Gastroesophageal sphincter (tissue), 4 donors: ENCODE results near the gene PRG2. TPM values are rescaled to one million over a fixed set of nuclear protein-coding genes. Genes with fewer than 3 reads are reported as not detected.
A peak's percentile ranks its signal among the peaks of the same experiment; 100 is the strongest.

Source experiments
- ATAC-seq: fragments of 150-250 bp; one replicate; pipeline ENCODE4 v1.9.1; 2016; ENCODE audit warnings: mild to moderate bottlenecking, moderate library complexity
- H3K27ac ChIP-seq, 4 donors: fragments of 200-600 bp; sonication (generic) in 3 of 4; 1 replicate in 3 of 4; 2 replicates in 1 of 4; pipeline ENCODE4 v1.5.1; 2016 to 2019
- H3K27me3 ChIP-seq: fragments of 200-600 bp; sonication (generic); one replicate; pipeline ENCODE4 v1.5.1; 2019
- H3K36me3 ChIP-seq, 2 donors: fragments of 200-600 bp; sonication (generic); one replicate each; pipeline ENCODE4 v1.5.1; 2019; ENCODE audit warnings: control low read depth in 1 of 2
- H3K4me1 ChIP-seq, 3 donors: fragments of 200-600 bp; sonication (generic); 1 replicate in 2 of 3; 2 replicates in 1 of 3; pipeline ENCODE4 v1.5.1; 2016 to 2019; ENCODE audit warnings: control low read depth in 2 of 3
- H3K4me3 ChIP-seq, 2 donors: fragments of 200-600 bp; sonication (generic); one replicate each; pipeline ENCODE4 v1.5.1; 2019; ENCODE audit warnings: mild to moderate bottlenecking in 1 of 2, moderate library complexity in 1 of 2
- H3K9me3 ChIP-seq, 3 donors: fragments of 200-600 bp; sonication (generic); one replicate each; pipeline ENCODE4 v1.5.1; 2017 to 2019; ENCODE audit warnings: control low read depth in 2 of 3
- EP300 ChIP-seq: sonication (generic); formaldehyde crosslinking; IDR thresholded peaks from one replicate; pipeline ENCODE4 v1.6.1; 2017; ENCODE audit warnings: antibody characterized with exemption, mild to moderate bottlenecking
- POLR2A ChIP-seq, 2 donors: fragments of 450-650 bp; IDR thresholded peaks; one replicate each; pipeline ENCODE4 v1.6.1; 2017; ENCODE audit warnings: antibody characterized with exemption in 2 of 2, mild to moderate bottlenecking in 2 of 2, moderate library complexity in 1 of 2
- POLR2AphosphoS5 ChIP-seq: sonication (generic); formaldehyde crosslinking; IDR thresholded peaks from one replicate; pipeline ENCODE4 v1.6.1; 2017; ENCODE audit warnings: antibody characterized with exemption
- WGBS, 2 donors: methylation state at CpG; one replicate each; pipeline ENCODE4 v1.1.5; 2018; ENCODE audit warnings: low coverage in 1 of 2; 5-methylcytosine and 5-hydroxymethylcytosine counted together
- total RNA-seq, 4 donors: library from RNA; depleted of rRNA; stranded (reverse); fragments of >200 nt; gene quantifications; one replicate each; pipeline ENCODE4 v1.1.0, GENCODE V29; 2016
- TF ChIP-seq, protein P1 (sequence below), 4 experiments: fragments of 200-600 bp in 2 of 4; fragments of 450-650 bp in 2 of 4; sonication (generic) in 1 of 4; IDR thresholded peaks; one replicate each; pipeline ENCODE4 v1.5.1; 2017 to 2019; ENCODE audit warnings: antibody characterized with exemption in 4 of 4, mild to moderate bottlenecking in 2 of 4, moderate library complexity in 2 of 4

The PRG2 gene
- total RNA-seq, 4 donors from 2014 or later = not detected

DNA sequence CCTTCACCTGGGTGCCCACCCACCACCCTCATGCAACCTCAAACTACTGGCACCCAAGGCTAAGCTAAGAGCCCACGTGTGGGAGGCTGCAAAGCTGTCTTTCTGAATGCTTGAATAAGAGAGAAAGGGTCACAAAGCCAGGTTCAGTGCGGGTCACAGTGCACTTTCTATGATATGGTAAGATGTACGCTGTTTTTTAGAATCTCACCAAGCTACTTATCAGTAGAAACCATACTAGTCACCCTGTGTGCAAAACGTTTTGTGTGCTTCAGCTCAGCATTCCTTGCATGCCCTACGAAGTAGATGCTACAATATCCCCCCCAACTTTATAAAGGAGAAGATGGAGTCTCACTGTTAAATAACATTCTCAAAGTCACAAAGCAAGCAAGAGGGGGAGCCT is 37.4 kb downstream of the PRG2 start:
- Histone ChIP-seq H3K9me3 (no peaks in the 10 kb centered on the region), H3K4me3 (no peak overlapping the region), H3K27ac (no peak overlapping the region), H3K4me1 (peaks cover 0 to 22% (median 12%) of the 10 kb centered on the region in 3 donors), H3K36me3 (no peaks in the 10 kb centered on the region), H3K27me3 (no peaks in the 10 kb centered on the region)
- WGBS, 2 donors = 54 to 70% methylated on average over 3 to 4 of the region's 5 CpGs
- TF ChIP-seq, protein P1, sequence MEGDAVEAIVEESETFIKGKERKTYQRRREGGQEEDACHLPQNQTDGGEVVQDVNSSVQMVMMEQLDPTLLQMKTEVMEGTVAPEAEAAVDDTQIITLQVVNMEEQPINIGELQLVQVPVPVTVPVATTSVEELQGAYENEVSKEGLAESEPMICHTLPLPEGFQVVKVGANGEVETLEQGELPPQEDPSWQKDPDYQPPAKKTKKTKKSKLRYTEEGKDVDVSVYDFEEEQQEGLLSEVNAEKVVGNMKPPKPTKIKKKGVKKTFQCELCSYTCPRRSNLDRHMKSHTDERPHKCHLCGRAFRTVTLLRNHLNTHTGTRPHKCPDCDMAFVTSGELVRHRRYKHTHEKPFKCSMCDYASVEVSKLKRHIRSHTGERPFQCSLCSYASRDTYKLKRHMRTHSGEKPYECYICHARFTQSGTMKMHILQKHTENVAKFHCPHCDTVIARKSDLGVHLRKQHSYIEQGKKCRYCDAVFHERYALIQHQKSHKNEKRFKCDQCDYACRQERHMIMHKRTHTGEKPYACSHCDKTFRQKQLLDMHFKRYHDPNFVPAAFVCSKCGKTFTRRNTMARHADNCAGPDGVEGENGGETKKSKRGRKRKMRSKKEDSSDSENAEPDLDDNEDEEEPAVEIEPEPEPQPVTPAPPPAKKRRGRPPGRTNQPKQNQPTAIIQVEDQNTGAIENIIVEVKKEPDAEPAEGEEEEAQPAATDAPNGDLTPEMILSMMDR (IDR thresholded peaks at IDR 0.05) = no peak
- TF ChIP-seq POLR2AphosphoS5 (no peak), POLR2A (IDR thresholded peaks at IDR 0.05) (no peak), EP300 (no peak)
- no peak for ATAC-seq

DNA sequence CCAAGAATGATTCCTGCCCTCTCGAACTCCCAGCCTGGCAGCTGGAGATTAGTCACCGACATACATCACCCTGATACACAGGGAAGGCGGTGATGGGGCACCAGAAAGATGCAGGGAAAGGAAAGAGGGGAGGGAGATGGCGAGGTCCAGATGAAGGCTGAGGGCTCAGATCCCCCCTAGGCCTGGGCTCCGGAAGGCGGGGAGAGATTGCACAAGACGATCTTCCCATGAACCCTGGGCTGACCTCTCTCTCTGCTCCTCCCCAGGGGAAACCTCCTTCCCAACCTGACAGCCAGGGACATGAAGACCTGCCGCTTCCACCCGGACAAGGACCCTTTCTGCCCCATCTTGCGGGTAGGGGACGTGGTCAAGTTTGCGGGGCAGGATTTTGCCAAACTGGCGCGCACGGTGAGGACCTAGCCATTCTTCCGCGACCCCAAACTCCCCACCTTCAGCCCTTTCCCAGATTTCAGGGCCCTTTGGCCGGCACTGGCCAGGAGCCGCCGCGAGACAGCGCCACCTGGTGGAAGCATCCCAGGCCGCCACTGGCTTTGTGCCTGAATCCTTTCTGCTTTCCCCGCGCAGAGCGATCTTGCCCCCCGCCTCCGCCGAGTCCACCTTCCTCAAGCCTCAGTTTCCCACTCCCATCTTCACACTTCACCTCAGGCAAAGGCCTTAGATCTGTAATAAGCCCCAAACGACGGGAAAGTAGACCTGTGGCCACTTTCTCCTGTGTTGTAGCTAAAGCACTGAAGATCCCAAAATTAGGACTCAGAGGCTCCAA is 40.8 kb downstream of the PRG2 start:
- 15 to 21% methylated on average over 8 to 12 of the region's 31 CpGs for WGBS, 2 donors
- peak; percentile 72 for ATAC-seq
- no peaks in the 10 kb centered on the region for H3K9me3 ChIP-seq
- H3K4me3 ChIP-seq = peak overlapping the region in 1 of 2 donors; percentile 5
- TF ChIP-seq POLR2A (IDR thresholded peaks at IDR 0.05) (no peak), EP300 (no peak), POLR2AphosphoS5 (no peak)
- TF ChIP-seq, protein P1 (IDR thresholded peaks at IDR 0.05) = peak; percentile 87 to 94 (median 91)
- no peak overlapping the region for H3K27ac ChIP-seq
- H3K4me1 ChIP-seq = peaks cover 0 to 17% (median 3%) of the 10 kb centered on the region in 3 donors
- no peaks in the 10 kb centered on the region for H3K27me3 ChIP-seq
- no peaks in the 10 kb centered on the region for H3K36me3 ChIP-seq

DNA sequence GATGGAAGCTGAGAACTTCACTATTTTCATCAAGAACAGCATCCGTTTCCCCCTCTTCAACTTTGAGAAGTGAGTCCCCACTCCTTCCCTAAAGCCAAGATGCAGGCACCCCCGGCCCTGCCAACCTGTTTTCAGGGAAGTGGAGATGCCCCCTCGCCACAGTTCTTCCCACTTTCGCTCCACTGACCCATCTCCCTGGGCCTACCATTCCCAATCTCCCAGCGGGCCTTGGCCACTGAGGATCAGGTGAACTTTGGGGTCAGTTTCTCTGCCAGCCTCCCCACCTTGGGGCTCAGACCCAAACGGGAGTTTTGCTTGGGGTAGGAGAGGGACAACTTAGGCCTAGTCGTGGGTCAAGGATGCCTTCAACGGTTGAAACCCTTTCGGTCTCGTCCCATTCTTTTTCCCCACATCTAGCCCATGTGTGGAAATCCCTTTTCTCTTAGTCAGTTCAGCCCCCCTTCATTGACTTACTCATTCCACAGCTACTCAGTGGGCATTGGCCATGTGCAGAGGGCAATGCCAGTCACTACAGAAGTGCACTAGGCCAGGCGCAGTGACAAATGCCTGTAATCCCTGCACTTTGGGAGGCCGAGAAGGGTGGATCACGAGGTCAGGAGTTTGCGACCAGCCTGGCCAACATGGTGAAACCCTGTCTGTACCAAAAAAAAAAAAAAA is 41.7 kb downstream of the PRG2 start:
- Histone ChIP-seq H3K9me3 (no peaks in the 10 kb centered on the region), H3K4me3 (no peak overlapping the region), H3K27me3 (no peaks in the 10 kb centered on the region), H3K36me3 (no peaks in the 10 kb centered on the region), H3K4me1 (peaks cover 0 to 17% (median 3%) of the 10 kb centered on the region in 3 donors), H3K27ac (no peak overlapping the region)
- TF ChIP-seq, protein P1 (IDR thresholded peaks at IDR 0.05) = no peak
- TF ChIP-seq EP300 (no peak), POLR2AphosphoS5 (no peak), POLR2A (IDR thresholded peaks at IDR 0.05) (no peak)
- no peak for ATAC-seq
- WGBS, 2 donors = 90 to 93% methylated on average over 6 to 8 of the region's 14 CpGs

DNA sequence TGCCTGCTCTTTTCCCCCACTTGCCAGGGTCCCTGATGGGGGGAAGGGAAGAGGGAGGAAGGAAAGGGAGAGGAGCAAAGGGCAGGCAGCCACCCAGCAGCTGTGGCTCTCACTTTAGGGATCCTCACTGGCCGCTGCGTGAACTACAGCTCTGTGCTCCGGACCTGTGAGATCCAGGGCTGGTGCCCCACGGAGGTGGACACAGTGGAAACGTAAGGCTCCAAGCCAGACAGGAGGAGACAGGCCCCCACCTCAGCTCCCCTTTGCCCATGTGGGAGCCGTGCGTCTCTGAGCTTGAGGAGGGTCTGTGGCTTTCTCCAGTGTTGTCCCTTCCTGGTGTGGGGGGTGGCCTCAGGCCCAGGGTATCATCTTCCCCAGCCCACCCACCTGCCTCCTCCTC is 42.4 kb downstream of the PRG2 start:
- Histone ChIP-seq H3K27ac (no peak overlapping the region), H3K4me3 (no peak overlapping the region), H3K9me3 (no peaks in the 10 kb centered on the region), H3K36me3 (no peaks in the 10 kb centered on the region), H3K27me3 (no peaks in the 10 kb centered on the region), H3K4me1 (peaks cover 0 to 17% (median 3%) of the 10 kb centered on the region in 3 donors)
- ATAC-seq = no peak
- WGBS, 2 donors = 76% methylated on average over 7 of the region's 7 CpGs; no CpG with 5 or more reads in 1 of the 2 donors
- TF ChIP-seq POLR2A (IDR thresholded peaks at IDR 0.05) = no peak
- TF ChIP-seq, protein P1 (IDR thresholded peaks at IDR 0.05) = no peak
- no peak for TF ChIP-seq POLR2AphosphoS5
- no peak for TF ChIP-seq EP300
